Measurements from ENCODE around the gene CCDC117.

CCDC117 gene

GRCh38 chr22:28829358-28830181 lies 57.1 kb downstream of the CCDC117 start:
- POLR2A ChIA-PET: interaction anchor here (0.7 kb wide), 1 partner anchor 29 kb away, joined by 3 read pairs; the partner anchor contains the start of gene XBP1
- DNase-seq (ENCODE audit: extremely low spot score): peak; percentile 83
- CTCF ChIA-PET: interaction anchor here (0.8 to 5.3 kb wide), 40 partner anchors 8 to 830 kb away, joined by 3 to 79 read pairs (median 4); partner anchors contain the start of gene XBP1
- TF ChIP-seq CTCF (IDR thresholded peaks at IDR 0.05; ENCODE audit: control extremely low read depth, extremely low read depth, low read depth, missing control alignments): peak; percentile 93

GRCh38 chr22:28830441-28830840 lies 57.9 kb downstream of the CCDC117 start:
- DNase-seq (ENCODE audit: extremely low spot score): no peak
- POLR2A ChIA-PET: no interaction called here
- CTCF ChIA-PET: interaction anchor here (0.9 to 5.3 kb wide), 17 partner anchors 11 to 251 kb away, joined by 3 to 79 read pairs (median 13); no protein-coding TSS in a partner anchor
- TF ChIP-seq CTCF (IDR thresholded peaks at IDR 0.05; ENCODE audit: control extremely low read depth, extremely low read depth, low read depth, missing control alignments): no peak

GRCh38 chr22:28831140-28832072 lies 58.9 kb downstream of the CCDC117 start:
- ChIA-PET CTCF (interaction anchor here (0.9 to 5.3 kb wide), 9 partner anchors 11 to 252 kb away, joined by 3 to 79 read pairs (median 4); no protein-coding TSS in a partner anchor), POLR2A (interaction anchor here (0.6 kb wide), 1 partner anchor 873 kb away, joined by 4 read pairs; no protein-coding TSS in a partner anchor)
- no peak for TF ChIP-seq CTCF (IDR thresholded peaks at IDR 0.05; ENCODE audit: control extremely low read depth, extremely low read depth, low read depth, missing control alignments)
- no peak for DNase-seq (ENCODE audit: extremely low spot score)

- CTCF ChIA-PET: interaction anchor here (0.9 to 5.5 kb wide), 4 partner anchors 13 to 413 kb away, joined by 3 to 20 read pairs (median 4); no protein-coding TSS in a partner anchor
- POLR2A ChIA-PET: no interaction called here
- no peak for TF ChIP-seq CTCF (IDR thresholded peaks at IDR 0.05; ENCODE audit: control extremely low read depth, extremely low read depth, low read depth, missing control alignments)
- no peak for DNase-seq (ENCODE audit: extremely low spot score)
Observed at GRCh38 chr22:28832731-28833130, 60.2 kb downstream of the CCDC117 start.

GRCh38 chr22:28833276-28833923 lies 60.9 kb downstream of the CCDC117 start:
- ChIA-PET POLR2A (no interaction called here), CTCF (interaction anchor here (0.9 to 5.5 kb wide), 4 partner anchors 14 to 412 kb away, joined by 3 to 20 read pairs (median 4); no protein-coding TSS in a partner anchor)
- no peak for TF ChIP-seq CTCF (IDR thresholded peaks at IDR 0.05; ENCODE audit: control extremely low read depth, extremely low read depth, low read depth, missing control alignments)
- no peak for DNase-seq (ENCODE audit: extremely low spot score)
